ENCODE results near the gene TRIP11.
"Not testable (repeated sequence)": the region's sequence is repeated elsewhere in the genome, so short reads cannot be mapped to it uniquely, and the experiment has no call there.

The TRIP11 gene

GRCh38 chr14:92039719-92040430 is at the start of gene TRIP11:
TSS of gene TRIP11 (minus strand) at chr14:92040059. CDS start at chr14:92039685, 374 bp downstream.
- peaks cover 14 to 16% of the 10 kb centered on the region in 2 donors for H3K4me1 ChIP-seq (ENCODE audit: control insufficient read depth in 2 of 2, insufficient read depth in 2 of 2, low read length in 2 of 2)
- H3K36me3 ChIP-seq (ENCODE audit: control insufficient read depth in 2 of 2, insufficient read depth in 2 of 2, low read length in 2 of 2) = no peaks in the 10 kb centered on the region
- peak within 1 kb of the TSS; percentile 96 to 97 for H3K4me3 ChIP-seq (ENCODE audit: low read length in 2 of 2)
- H3K27ac ChIP-seq (ENCODE audit: low read depth in 2 of 2, low read length in 2 of 2) = peak within 1 kb of the TSS; percentile 94 to 96
- H3K9ac ChIP-seq (ENCODE audit: low read depth in 1 of 2, low read length in 2 of 2) = peak within 1 kb of the TSS; percentile 97 to 99
- H3K27me3 ChIP-seq (ENCODE audit: control insufficient read depth in 2 of 2, insufficient read depth in 2 of 2, low read length in 2 of 2) = no peaks in the 10 kb centered on the region
- H3K9me3 ChIP-seq (ENCODE audit: control insufficient read depth in 2 of 2, low read length in 2 of 2) = no peaks in the 10 kb centered on the region

DNA sequence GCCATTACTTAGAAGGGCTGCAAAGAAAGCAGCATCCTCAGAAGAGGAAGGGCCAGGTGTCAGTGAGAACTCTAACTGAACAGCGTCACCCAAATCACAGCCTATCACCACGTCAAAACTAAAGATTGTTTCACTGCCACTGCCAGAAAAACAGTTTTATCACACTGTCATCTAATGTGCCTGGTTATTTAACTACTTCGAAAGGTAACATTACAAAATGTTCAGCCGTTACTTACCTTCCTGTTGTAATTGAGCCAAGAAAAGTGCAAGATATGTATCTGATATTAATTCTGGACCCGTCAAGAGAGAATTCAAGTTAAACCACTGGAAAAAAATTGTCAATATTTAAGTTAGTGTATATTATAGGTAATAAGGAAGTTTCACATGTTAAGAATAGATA is 48.6 kb upstream of the TRIP11 start:
- no peak overlapping the region for H3K9ac ChIP-seq (ENCODE audit: low read depth in 1 of 2, low read length in 2 of 2)
- H3K27ac ChIP-seq (ENCODE audit: low read depth in 2 of 2, low read length in 2 of 2) = no peak overlapping the region
- H3K27me3 ChIP-seq (ENCODE audit: control insufficient read depth in 2 of 2, insufficient read depth in 2 of 2, low read length in 2 of 2) = no peaks in the 10 kb centered on the region
- peaks cover 14 to 26% of the 10 kb centered on the region in 2 donors for H3K36me3 ChIP-seq (ENCODE audit: control insufficient read depth in 2 of 2, insufficient read depth in 2 of 2, low read length in 2 of 2)
- H3K4me1 ChIP-seq (ENCODE audit: control insufficient read depth in 2 of 2, insufficient read depth in 2 of 2, low read length in 2 of 2) = no peaks in the 10 kb centered on the region
- H3K4me3 ChIP-seq (ENCODE audit: low read length in 2 of 2) = no peak overlapping the region
- no peaks in the 10 kb centered on the region for H3K9me3 ChIP-seq (ENCODE audit: control insufficient read depth in 2 of 2, low read length in 2 of 2)

DNA sequence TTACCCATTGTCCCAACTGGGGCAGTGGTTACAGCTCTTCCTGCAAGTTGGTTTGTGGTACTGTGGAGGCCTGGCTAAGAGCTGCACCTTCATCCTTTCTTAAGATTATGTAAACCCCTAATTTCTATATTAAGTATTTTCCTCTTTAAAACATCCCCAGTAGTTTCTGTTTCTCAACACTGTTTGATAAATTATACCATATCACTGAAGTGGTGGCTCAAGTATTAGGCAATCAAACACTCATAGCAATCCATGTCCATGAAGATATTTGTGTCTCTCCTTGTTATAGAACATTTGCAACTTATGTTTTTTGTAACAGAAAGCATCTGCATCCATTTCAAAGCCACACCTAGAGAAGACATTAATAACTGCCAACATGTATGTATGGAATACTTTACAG is 34.7 kb upstream of the TRIP11 start:
- Histone ChIP-seq H3K9me3 (ENCODE audit: control insufficient read depth in 2 of 2, low read length in 2 of 2) (no peaks in the 10 kb centered on the region), H3K9ac (ENCODE audit: low read depth in 1 of 2, low read length in 2 of 2) (no peak overlapping the region), H3K36me3 (ENCODE audit: control insufficient read depth in 2 of 2, insufficient read depth in 2 of 2, low read length in 2 of 2) (peaks cover 16 to 24% of the 10 kb centered on the region in 2 donors), H3K27ac (ENCODE audit: low read depth in 2 of 2, low read length in 2 of 2) (no peak overlapping the region), H3K4me3 (ENCODE audit: low read length in 2 of 2) (no peak overlapping the region), H3K27me3 (ENCODE audit: control insufficient read depth in 2 of 2, insufficient read depth in 2 of 2, low read length in 2 of 2) (no peaks in the 10 kb centered on the region), H3K4me1 (ENCODE audit: control insufficient read depth in 2 of 2, insufficient read depth in 2 of 2, low read length in 2 of 2) (no peaks in the 10 kb centered on the region)

DNA sequence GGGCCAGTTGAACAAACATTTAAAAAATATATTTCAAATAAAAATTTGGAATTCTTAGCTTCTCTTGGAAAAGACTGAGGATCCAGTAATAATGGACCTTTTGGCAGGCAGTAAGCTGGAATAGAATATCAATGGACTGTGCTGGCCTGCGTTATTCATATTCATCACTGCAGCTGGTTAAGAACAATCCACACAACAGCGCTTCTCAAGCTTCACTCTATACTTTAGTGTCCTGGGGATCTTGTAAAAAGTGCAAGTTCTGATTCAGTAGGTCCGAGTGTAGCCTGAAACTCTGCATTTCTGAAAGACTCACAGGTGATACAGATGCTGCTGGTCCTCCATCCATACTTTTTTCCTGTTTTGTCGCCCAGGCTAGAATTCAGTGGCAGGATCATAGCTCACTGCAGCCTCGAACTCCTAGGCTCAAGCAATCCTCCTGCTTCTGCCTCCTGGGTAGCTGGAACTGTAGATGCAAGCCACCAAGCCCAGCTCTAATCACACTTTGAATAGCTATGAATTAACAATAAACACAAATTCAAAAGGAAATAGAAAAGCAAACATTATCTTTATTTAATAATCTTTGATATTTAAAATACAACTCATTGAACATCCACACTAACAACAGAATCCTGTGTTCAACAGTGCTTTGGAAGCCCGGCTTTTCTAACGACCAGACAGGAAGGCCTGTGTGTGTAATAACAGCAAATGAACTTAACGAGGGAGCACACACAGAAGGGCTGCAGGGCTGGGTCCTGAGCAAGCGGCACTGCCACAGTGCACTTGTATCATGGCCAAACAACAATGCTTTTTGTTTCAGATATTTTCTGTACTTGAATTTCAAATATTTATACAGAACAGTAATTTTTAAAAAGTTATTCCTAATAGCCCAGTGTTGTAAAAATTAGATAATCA is 18.4 kb upstream of the TRIP11 start:
- H3K27me3 ChIP-seq (ENCODE audit: control insufficient read depth in 2 of 2, insufficient read depth in 2 of 2, low read length in 2 of 2) = no peaks in the 10 kb centered on the region
- no peak overlapping the region for H3K27ac ChIP-seq (ENCODE audit: low read depth in 2 of 2, low read length in 2 of 2)
- H3K4me1 ChIP-seq (ENCODE audit: control insufficient read depth in 2 of 2, insufficient read depth in 2 of 2, low read length in 2 of 2) = no peaks in the 10 kb centered on the region
- no peak overlapping the region for H3K4me3 ChIP-seq (ENCODE audit: low read length in 2 of 2)
- no peaks in the 10 kb centered on the region for H3K9me3 ChIP-seq (ENCODE audit: control insufficient read depth in 2 of 2, low read length in 2 of 2)
- H3K9ac ChIP-seq (ENCODE audit: low read depth in 1 of 2, low read length in 2 of 2) = no peak overlapping the region
- H3K36me3 ChIP-seq (ENCODE audit: control insufficient read depth in 2 of 2, insufficient read depth in 2 of 2, low read length in 2 of 2) = peaks cover 4 to 6% of the 10 kb centered on the region in 2 donors

DNA sequence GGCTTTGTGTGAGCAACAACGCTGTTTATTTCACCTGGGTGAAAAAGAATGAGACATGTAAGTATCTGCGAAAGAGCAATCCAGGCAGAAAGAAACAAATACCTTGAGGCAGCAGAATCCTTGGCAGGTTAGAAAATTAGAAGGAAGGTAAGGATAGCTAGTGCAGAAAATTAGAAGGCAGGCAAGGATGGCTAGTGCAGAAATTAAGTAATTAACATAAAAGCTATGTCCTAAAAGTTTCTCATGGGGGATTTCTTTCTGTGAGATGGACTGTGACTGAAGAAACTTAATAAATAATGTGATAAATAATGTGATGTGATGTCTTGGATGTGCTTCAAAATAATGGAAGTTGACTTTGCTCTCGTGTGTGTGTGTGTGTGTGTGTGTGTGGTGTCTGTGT is 9.9 kb upstream of the TRIP11 start:
- Histone ChIP-seq H3K27ac (ENCODE audit: low read depth in 2 of 2, low read length in 2 of 2) (no peak overlapping the region), H3K27me3 (ENCODE audit: control insufficient read depth in 2 of 2, insufficient read depth in 2 of 2, low read length in 2 of 2) (no peaks in the 10 kb centered on the region), H3K36me3 (ENCODE audit: control insufficient read depth in 2 of 2, insufficient read depth in 2 of 2, low read length in 2 of 2) (no peaks in the 10 kb centered on the region), H3K4me1 (ENCODE audit: control insufficient read depth in 2 of 2, insufficient read depth in 2 of 2, low read length in 2 of 2) (no peaks in the 10 kb centered on the region), H3K9me3 (ENCODE audit: control insufficient read depth in 2 of 2, low read length in 2 of 2) (peaks cover 0 to 2% of the 10 kb centered on the region in 2 donors), H3K4me3 (ENCODE audit: low read length in 2 of 2) (no peak overlapping the region), H3K9ac (ENCODE audit: low read depth in 1 of 2, low read length in 2 of 2) (no peak overlapping the region)

GRCh38 chr14:92049221-92049620 is 9.4 kb upstream of the TRIP11 start:
- not testable (repeated sequence) for H3K4me1 ChIP-seq (ENCODE audit: control insufficient read depth in 2 of 2, insufficient read depth in 2 of 2, low read length in 2 of 2); H3K9me3 ChIP-seq (ENCODE audit: control insufficient read depth in 2 of 2, low read length in 2 of 2); H3K9ac ChIP-seq (ENCODE audit: low read depth in 1 of 2, low read length in 2 of 2); H3K27ac ChIP-seq (ENCODE audit: low read depth in 2 of 2, low read length in 2 of 2); H3K36me3 ChIP-seq (ENCODE audit: control insufficient read depth in 2 of 2, insufficient read depth in 2 of 2, low read length in 2 of 2); H3K27me3 ChIP-seq (ENCODE audit: control insufficient read depth in 2 of 2, insufficient read depth in 2 of 2, low read length in 2 of 2); H3K4me3 ChIP-seq (ENCODE audit: low read length in 2 of 2)

DNA sequence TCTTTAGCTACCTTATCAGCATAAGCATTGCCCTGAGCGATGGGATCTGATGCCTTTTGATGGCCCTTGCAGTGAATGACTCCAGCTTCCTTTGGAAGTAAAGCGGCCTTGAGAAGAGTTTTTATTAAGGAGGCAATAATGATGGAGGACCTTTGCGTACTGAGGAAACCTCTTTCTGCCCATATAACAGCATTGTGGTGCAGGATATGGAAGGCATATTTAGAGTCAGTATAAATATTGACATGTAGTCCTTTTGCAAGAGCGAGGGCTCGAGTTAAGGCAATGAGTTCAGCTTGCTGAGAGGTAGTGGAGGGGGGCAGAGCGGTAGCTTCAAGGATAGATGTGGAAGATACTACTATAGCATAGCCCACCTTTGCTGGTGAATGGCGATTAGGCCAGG is 6.0 kb upstream of the TRIP11 start:
- H3K27me3 ChIP-seq (ENCODE audit: control insufficient read depth in 2 of 2, insufficient read depth in 2 of 2, low read length in 2 of 2); H3K9me3 ChIP-seq (ENCODE audit: control insufficient read depth in 2 of 2, low read length in 2 of 2); H3K36me3 ChIP-seq (ENCODE audit: control insufficient read depth in 2 of 2, insufficient read depth in 2 of 2, low read length in 2 of 2); H3K27ac ChIP-seq (ENCODE audit: low read depth in 2 of 2, low read length in 2 of 2); H3K4me3 ChIP-seq (ENCODE audit: low read length in 2 of 2); H3K4me1 ChIP-seq (ENCODE audit: control insufficient read depth in 2 of 2, insufficient read depth in 2 of 2, low read length in 2 of 2); H3K9ac ChIP-seq (ENCODE audit: low read depth in 1 of 2, low read length in 2 of 2): not testable (repeated sequence)

- H3K9me3 ChIP-seq (ENCODE audit: control insufficient read depth in 2 of 2, low read length in 2 of 2); H3K4me3 ChIP-seq (ENCODE audit: low read length in 2 of 2); H3K9ac ChIP-seq (ENCODE audit: low read depth in 1 of 2, low read length in 2 of 2); H3K36me3 ChIP-seq (ENCODE audit: control insufficient read depth in 2 of 2, insufficient read depth in 2 of 2, low read length in 2 of 2); H3K27ac ChIP-seq (ENCODE audit: low read depth in 2 of 2, low read length in 2 of 2); H3K27me3 ChIP-seq (ENCODE audit: control insufficient read depth in 2 of 2, insufficient read depth in 2 of 2, low read length in 2 of 2): not testable (repeated sequence)
- H3K4me1 ChIP-seq (ENCODE audit: control insufficient read depth in 2 of 2, insufficient read depth in 2 of 2, low read length in 2 of 2) = peaks cover 12 to 14% of the 10 kb centered on the region in 2 donors
Measured at GRCh38 chr14:92041766-92042165, 1.9 kb upstream of the TRIP11 start.

DNA sequence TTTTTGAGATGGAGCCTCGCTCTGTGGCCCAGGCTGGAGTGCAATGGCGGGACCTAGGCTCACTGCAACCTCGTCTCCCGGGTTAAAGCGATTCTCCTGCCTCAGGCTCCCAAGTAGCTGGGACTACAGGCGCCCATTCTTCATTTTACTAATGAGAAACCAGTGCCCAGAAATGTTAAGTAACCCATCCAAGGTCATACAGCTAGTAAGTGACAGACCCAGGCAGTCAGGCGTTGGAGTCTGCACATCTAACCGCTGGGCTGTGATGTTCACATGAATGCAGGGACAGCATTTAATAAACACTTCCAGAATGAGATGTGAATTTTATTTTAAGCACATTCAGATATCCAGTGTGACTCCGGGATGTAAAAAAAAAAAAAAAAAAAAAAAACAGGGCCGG is 1.3 kb upstream of the TRIP11 start:
- no peaks in the 10 kb centered on the region for H3K36me3 ChIP-seq (ENCODE audit: control insufficient read depth in 2 of 2, insufficient read depth in 2 of 2, low read length in 2 of 2)
- H3K27ac ChIP-seq (ENCODE audit: low read depth in 2 of 2, low read length in 2 of 2) = no peak overlapping the region
- peaks cover 12 to 14% of the 10 kb centered on the region in 2 donors for H3K4me1 ChIP-seq (ENCODE audit: control insufficient read depth in 2 of 2, insufficient read depth in 2 of 2, low read length in 2 of 2)
- H3K4me3 ChIP-seq (ENCODE audit: low read length in 2 of 2) = peak overlapping the region; percentile 96 to 97
- no peaks in the 10 kb centered on the region for H3K27me3 ChIP-seq (ENCODE audit: control insufficient read depth in 2 of 2, insufficient read depth in 2 of 2, low read length in 2 of 2)
- peak overlapping the region; percentile 97 to 99 for H3K9ac ChIP-seq (ENCODE audit: low read depth in 1 of 2, low read length in 2 of 2)
- H3K9me3 ChIP-seq (ENCODE audit: control insufficient read depth in 2 of 2, low read length in 2 of 2) = peaks cover 0 to 2% of the 10 kb centered on the region in 2 donors

- Histone ChIP-seq H3K27ac (ENCODE audit: low read depth in 2 of 2, low read length in 2 of 2) (peak overlapping the region; percentile 94 to 96), H3K4me1 (ENCODE audit: control insufficient read depth in 2 of 2, insufficient read depth in 2 of 2, low read length in 2 of 2) (peaks cover 14 to 16% of the 10 kb centered on the region in 2 donors), H3K36me3 (ENCODE audit: control insufficient read depth in 2 of 2, insufficient read depth in 2 of 2, low read length in 2 of 2) (no peaks in the 10 kb centered on the region), H3K9ac (ENCODE audit: low read depth in 1 of 2, low read length in 2 of 2) (peak overlapping the region; percentile 97 to 99), H3K27me3 (ENCODE audit: control insufficient read depth in 2 of 2, insufficient read depth in 2 of 2, low read length in 2 of 2) (no peaks in the 10 kb centered on the region), H3K9me3 (ENCODE audit: control insufficient read depth in 2 of 2, low read length in 2 of 2) (no peaks in the 10 kb centered on the region), H3K4me3 (ENCODE audit: low read length in 2 of 2) (peak overlapping the region; percentile 96 to 97)
Measured at GRCh38 chr14:92040431-92041051, 682 bp upstream of the TRIP11 start.

Data from mucosa of rectum (tissue), 2 donors.